Astrocyte of the cerebellum (primary cell): ENCODE data around the gene CALML3.

Experiments used
- DNase-seq: peaks from one replicate; pipeline ENCODE4 v3.0.0-alpha.2; 2011; ENCODE audit warnings: low read depth
- H3K4me3 ChIP-seq: 2 replicates; pipeline ENCODE4 v1.5.1; 2011; ENCODE audit warnings: mild to moderate bottlenecking, low read depth, low read length, moderate library complexity
- in situ Hi-C: cut with HindIII; loops from 2 replicates; pipeline ENCODE4 v1.10.0; 2017; ENCODE audit warnings: low sequenced_read_pairs
- TF ChIP-seq, protein P1 (sequence below): IDR thresholded peaks from 2 replicates; pipeline ENCODE4 v1.5.1; 2012; ENCODE audit warnings: low read length, low read depth, moderate library complexity, mild to moderate bottlenecking; ENCODE audit errors: missing control alignments

The CALML3 gene

GRCh38 chr10:5508161-5508604 is 16.6 kb upstream of the CALML3 start:
- no peak overlapping the region for H3K4me3 ChIP-seq
- TF ChIP-seq, protein P1, sequence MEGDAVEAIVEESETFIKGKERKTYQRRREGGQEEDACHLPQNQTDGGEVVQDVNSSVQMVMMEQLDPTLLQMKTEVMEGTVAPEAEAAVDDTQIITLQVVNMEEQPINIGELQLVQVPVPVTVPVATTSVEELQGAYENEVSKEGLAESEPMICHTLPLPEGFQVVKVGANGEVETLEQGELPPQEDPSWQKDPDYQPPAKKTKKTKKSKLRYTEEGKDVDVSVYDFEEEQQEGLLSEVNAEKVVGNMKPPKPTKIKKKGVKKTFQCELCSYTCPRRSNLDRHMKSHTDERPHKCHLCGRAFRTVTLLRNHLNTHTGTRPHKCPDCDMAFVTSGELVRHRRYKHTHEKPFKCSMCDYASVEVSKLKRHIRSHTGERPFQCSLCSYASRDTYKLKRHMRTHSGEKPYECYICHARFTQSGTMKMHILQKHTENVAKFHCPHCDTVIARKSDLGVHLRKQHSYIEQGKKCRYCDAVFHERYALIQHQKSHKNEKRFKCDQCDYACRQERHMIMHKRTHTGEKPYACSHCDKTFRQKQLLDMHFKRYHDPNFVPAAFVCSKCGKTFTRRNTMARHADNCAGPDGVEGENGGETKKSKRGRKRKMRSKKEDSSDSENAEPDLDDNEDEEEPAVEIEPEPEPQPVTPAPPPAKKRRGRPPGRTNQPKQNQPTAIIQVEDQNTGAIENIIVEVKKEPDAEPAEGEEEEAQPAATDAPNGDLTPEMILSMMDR, result no peak
- in situ Hi-C loops, result no loop called here
- no peak for DNase-seq

DNA sequence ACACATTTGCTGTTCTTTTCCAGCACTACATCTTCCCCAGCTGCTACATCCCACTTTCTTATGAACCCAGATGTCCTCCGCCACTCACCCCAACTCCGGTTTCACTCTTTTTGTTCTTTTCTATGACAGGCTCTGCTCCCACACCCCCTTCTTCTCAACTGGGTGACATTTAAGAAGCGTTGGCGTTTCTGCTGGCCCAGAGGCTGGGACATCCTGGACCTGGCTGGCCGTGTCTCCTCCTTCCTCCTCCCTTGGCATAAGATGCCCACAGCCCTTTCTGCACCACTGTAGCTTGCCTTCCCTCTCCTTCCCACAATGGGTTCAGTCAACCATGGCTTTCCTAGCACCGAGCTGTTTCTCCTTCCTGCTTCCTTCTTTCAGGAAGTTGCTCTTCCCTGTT is 16.0 kb upstream of the CALML3 start:
- in situ Hi-C loops, result no loop called here
- H3K4me3 ChIP-seq, result no peak overlapping the region
- TF ChIP-seq, protein P1, result no peak
- DNase-seq, result no peak

DNA sequence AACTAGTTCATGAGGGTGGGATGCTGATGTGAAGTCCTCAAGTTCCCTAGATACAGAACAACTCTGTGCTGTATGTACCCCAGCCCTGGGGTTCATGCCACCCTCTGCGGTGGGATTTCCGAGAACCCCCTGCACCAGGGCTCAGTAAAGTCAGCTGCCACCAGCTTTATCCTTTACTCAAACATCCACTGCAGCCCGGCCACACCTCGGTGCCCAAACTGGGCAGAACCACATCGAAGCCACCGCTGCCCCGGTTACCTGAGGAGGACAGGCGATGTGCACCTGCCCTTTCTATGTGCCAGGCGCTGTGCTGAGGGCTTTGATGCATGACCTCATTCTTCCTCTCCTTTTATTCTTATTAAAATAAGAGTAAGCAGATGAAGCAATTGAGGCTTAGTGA is 15.5 kb upstream of the CALML3 start:
- no peak for DNase-seq
- no peak overlapping the region for H3K4me3 ChIP-seq
- TF ChIP-seq, protein P1, result no peak
- in situ Hi-C loops, result no loop called here

GRCh38 chr10:5509691-5510090 is 15.1 kb upstream of the CALML3 start:
- no peak overlapping the region for H3K4me3 ChIP-seq
- TF ChIP-seq, protein P1, result no peak
- DNase-seq, result no peak
- in situ Hi-C loops, result no loop called here

- TF ChIP-seq, protein P1, result no peak
- DNase-seq, result no peak
- H3K4me3 ChIP-seq, result no peak overlapping the region
- in situ Hi-C loops, result no loop called here
Measured at GRCh38 chr10:5510281-5511072, 14.3 kb upstream of the CALML3 start.

GRCh38 chr10:5511231-5511884 is 13.4 kb upstream of the CALML3 start:
- DNase-seq, result no peak
- TF ChIP-seq, protein P1, result no peak
- in situ Hi-C loops, result no loop called here
- H3K4me3 ChIP-seq, result no peak overlapping the region
